Skin of body (tissue), 2 donors: ENCODE data around the gene TASP1. TPM values are rescaled to one million over a fixed set of nuclear protein-coding genes. Genes with fewer than 3 reads are reported as not detected.
"Not testable (repeated sequence)": the region's sequence is repeated elsewhere in the genome, so short reads cannot be mapped to it uniquely, and the experiment has no call there.

Experiments used
- DNase-seq: peaks from one replicate; lab custom pipeline; 2025; lab: John Stamatoyannopoulos, UW
- total RNA-seq: library from RNA; depleted of rRNA; stranded (reverse); fragments of >200 nt; gene quantifications from one replicate; pipeline ENCODE4 v1.2.3, GENCODE V29; 2014

TASP1 gene
- total RNA-seq, 1 donor from 2014 or later = 18.5 TPM

DNA sequence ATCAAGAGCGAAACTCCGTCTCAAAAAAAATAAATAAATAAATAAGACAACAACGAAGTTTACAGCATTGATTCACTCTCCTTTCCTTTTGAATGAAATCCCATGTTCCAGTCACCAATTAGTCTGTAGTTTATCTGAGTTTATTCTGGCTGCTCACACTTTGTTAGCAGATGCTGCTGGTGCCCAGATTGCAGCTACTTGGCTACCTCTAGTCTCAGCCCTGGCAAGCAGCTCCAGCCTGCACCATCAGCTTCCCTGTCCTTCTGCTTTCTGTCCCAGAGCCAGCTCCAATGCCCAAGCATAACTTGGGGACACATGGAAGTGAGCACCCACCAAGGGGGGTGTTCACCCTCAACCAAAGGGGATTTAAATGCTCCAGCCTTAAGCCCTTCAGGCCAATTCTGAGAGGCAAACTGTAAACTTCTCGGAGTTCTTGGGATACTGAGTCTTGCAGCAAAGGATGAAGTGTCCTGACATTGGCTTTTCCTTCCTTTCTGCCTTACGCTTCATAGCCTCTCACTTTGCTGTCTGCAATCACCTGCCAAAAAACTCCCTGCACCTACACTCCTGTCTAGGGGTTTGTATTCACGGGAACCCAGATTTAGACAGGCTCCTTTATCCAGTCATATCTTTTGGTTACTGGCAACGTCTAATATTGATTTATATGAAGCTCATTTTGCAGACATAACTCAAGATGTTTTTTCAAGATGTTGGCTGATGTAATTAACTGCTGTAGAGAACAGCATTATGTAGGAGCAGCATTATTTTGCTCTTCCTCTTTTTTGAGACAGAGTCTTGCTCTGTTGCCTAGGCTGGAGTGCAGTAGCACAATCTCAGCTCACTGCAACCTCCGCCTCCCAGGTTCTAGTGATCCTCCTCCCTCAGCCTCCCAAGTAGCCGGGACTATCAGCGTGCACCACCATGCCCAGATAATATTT lies 9.8 kb upstream of the TASP1 start:
- no peak for DNase-seq

- DNase-seq = no peak
These were observed 5.3 kb upstream of the TASP1 start for GRCh38 chr20:13644010-13644409.

DNA sequence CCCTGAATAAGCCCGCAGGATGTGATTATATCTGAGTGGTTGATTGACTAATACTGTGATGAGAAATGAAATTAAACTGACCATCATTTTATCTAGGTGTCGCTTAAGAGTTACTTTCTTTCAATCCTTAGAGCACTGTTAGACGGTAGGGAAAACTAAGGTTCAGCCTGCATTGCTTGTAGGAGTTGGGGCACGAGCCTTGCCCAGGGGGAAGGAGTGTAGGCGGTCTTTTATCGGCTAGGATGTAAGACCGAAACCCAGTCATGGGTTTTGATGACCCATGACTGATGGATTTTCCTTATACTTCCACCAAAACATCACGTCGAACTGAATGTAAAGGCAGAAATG lies 392 bp upstream of the TASP1 start:
- DNase-seq = no peak

DNA sequence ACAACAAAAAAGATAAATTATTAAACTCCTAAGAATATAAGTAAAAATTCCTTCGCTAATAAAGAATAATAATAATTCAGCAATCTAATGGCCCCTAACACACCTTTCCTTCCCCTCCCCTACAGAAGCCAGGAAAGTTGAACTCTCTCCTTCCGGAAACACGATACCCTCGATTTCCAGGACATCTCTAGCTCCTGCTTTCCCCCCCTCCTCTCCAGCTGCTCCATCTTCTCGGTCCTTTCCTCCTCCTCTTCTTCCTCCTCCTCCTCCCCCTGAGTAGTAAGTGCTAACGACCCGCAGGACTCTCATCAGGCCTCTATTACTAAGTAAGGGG lies 603 bp downstream of the TASP1 start:
- no peak for DNase-seq

GRCh38 chr20:13632431-13632830 lies 6.3 kb downstream of the TASP1 start:
- no peak for DNase-seq

- DNase-seq = not testable (repeated sequence)
These were observed 11.2 kb downstream of the TASP1 start for GRCh38 chr20:13627525-13627924.

- DNase-seq = no peak
These were observed 12.0 kb downstream of the TASP1 start for GRCh38 chr20:13626724-13627123.

DNA sequence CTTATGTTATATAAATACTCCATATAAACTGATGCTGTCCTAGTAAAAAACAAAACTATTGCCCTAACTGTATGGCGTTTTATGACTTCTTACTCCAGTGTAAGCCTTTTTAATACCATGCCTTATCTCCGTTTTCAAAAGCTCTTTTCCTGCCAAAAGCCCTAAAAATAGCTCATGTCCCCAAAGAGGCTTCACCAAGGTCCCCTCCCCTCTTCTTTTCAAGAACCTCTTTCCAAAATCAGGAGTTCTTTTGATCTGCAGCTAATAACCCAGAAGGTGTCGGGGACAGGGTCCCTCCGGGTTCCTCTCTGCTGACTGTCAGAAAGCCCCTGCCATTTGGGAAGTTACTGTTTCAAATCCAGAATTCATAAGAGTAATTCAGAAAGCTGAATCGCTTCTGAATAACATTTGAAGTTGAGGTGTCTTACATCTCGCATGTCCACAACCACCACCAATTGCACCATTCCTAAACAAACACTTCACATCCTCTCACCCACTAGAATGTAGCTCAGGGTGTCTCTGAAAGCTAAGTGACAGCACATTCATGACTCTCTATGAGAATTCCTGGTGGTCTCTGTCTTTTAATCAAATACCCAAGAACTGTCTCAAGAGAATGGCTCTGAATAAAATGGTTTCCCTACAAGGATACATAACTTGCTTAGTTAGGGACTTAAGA lies 13.3 kb downstream of the TASP1 start:
- no peak for DNase-seq

- peak; percentile 8 for DNase-seq
These were observed 19.3 kb downstream of the TASP1 start for GRCh38 chr20:13619415-13619814.

- DNase-seq = peak; percentile 6
These were observed 20.3 kb downstream of the TASP1 start for GRCh38 chr20:13618456-13618855.

DNA sequence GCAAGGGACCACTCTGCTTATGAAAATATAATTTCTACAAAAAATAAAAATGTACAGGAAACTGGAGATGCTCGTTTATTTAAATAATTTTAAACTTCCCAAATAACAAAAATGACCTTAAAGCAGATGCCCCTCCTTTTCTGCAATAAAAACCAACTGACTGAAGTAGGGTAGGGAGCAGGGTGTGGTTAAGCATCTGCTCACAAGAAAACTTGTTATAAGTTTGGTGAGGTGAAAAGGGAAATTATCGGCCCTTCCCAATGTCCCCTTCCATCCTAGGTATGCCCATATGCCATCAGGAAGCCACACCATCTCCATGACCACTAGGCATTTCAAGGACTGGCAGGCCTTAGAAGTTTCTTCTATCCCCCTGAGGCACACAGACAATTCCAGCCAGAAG lies 21.1 kb downstream of the TASP1 start:
- DNase-seq = not testable (repeated sequence)

GRCh38 chr20:13616713-13617112 lies 22.0 kb downstream of the TASP1 start:
- not testable (repeated sequence) for DNase-seq

DNA sequence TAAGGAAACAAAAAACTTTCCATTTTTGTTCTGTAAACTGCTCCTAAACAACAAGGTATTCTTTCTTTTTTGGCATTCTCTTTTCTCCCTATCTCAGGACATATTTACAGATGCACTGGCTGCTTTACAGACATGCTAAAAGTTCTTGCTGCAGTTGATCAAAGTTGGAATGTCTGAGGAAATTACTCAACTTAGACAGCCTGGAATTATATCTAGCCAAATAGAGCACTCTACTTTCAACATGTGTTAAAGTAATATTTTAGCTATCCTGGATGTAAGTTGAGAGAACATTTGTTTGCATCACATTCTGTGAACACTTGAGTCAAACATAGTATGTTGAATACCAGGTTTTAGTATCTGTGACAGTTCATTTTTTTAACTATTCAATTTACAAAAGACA lies 24.8 kb downstream of the TASP1 start:
- DNase-seq = peak; percentile 31

DNA sequence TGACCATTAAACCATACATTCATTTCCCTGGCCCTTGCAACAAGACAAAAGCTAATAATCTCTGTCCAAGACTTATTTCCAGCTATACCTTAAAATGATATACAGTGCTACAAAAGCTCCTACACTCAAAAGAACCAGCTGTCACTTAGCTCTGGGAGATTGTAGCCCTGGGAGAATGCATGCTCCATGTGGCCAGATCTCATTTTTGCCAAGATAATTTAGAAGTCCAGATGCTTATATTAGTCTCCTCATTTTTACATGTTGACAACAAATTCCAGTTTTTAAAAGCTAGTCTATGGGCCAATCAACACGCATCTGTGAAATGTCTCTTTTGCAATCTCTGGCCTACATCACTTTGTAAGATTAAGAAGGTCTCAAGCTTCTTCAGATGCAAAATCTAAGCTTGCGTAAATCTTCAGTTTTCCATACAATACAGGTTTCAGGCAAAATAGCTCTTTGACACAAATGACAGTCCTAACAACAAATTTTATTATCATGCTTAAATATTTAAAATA lies 27.1 kb downstream of the TASP1 start:
- no peak for DNase-seq

GRCh38 chr20:13610184-13610583 lies 28.5 kb downstream of the TASP1 start:
- DNase-seq = no peak

GRCh38 chr20:13608066-13608465 lies 30.7 kb downstream of the TASP1 start:
- DNase-seq = peak; percentile 24

DNA sequence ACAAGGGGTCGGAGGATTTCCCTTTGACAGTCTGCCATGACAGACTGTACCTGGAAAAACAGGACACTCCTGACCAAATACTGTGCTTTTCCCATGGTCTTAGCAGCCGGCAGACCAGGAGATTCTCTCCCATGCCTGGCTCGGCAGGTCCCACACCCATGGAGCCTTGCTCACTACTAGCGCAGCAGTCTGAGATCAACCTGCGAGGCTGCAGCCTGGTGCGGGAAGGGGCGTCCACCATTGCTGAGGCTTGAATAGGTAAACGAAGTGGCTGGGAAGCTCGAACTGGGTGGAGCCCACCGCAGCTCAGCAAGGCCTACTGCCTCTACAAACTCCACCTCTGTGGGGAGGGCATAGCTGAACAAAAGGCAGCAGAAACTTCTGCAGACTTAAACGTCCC lies 45.3 kb downstream of the TASP1 start:
- not testable (repeated sequence) for DNase-seq

DNA sequence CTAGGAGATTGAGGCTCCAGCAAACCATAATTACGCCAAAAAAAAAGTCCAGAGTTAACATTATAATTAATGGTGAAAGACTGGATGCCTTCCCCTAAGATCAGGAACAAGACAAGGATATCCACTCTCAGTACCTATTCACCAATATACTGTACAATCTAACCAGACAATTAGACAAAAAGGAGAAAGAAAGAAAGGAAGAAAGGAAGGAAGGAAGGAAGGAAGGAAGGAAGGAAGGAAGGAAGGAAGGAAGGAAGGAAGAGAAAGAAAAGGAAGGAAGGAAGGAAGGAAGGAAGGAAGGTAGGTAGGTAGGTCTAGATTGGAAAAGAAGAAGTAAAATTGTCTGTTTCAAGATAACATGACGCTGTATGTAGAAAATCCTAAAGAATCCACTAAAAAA lies 50.7 kb downstream of the TASP1 start:
- DNase-seq = no peak

DNA sequence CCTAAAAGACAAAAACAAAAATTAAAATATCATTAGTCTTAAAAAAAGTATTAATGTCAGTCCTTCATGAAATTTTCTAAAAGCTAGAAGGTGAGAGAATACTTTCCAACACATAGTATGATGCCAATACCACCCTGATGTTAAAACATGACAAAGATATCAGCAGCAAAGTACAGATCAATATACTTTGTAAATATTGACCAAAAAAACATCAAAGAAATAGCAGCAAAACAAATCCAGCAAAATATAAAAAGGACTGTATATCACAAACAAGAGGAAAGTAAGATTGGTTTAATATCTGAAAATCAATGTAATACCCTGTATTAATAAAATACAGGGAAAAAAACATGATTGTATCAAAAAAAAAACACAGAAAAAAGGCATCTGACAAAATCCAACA lies 51.4 kb downstream of the TASP1 start:
- no peak for DNase-seq

DNA sequence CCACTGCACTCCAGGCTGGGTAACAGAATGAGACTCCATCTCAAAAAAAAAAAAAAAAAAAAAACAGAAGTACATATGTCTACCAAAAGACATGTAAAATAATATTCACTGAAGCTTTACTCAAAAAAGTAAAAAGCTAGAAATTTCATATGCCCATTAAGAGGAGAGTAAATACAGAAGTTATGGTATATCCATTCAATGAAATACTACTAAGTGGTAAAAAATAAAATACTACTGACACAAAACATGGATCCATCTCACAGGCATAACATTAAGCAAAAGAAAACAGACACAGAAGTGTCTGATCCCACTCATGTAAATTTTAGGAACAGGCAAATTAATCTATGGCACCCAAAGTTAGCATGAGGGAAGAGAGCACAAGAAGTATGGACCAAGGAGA lies 52.6 kb downstream of the TASP1 start:
- no peak for DNase-seq

DNA sequence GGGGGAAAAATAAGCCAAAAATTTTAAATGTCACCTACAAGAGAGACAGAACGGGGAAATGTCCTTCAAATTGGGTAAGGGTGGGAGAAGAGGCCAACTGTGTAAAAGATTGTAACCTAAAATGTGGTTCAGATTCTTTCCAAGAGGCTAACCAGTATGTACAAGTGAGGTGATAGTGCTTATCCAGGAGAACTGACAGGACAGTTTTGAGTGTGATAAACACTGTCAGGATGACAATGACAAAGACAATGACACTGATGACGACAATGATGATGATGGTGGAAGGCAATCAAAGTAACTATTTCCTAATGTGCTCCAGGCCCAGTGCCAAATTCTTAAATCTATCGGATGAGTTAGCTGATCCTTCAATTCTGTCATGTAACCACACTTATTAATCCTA lies 57.3 kb downstream of the TASP1 start:
- no peak for DNase-seq

DNA sequence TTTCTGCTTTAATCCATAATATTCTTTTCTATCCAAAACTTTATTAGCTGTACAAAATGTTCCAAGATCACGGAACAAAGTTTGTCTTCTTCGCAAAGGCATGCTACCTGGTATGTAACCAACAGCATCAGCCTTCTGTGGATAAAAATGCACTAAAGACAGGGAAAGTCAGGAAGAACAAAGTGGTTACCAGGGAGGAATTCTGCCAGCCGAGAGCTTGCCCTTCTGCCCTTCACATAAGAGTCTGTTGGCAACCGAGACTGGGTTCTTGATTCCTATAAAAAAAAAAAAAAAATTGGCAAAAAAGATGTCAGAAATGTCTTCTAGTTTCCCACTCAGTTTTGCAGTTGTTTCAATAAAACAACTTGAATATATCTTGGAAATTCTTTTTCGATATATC lies 58.0 kb downstream of the TASP1 start:
- no peak for DNase-seq

DNA sequence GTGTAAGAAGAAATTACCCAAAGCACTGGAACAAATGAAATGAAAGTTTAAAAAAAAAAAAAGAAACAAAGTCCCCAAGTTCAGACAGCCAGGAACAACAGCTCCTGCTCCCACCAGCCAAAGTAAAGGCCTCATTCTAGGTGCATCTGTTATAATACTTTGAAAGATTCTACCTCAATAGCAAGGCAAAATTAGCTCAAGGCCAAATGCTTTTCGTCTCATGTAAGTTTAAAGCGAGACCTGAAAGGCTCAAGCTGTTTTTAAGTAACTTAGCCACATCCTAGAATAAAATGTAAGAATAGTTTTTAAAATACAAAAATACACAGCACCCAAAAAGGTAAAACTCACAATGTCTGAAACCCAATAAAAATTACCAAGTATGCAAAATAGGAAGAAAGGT lies 64.7 kb downstream of the TASP1 start:
- no peak for DNase-seq
